HEK293 (cell line): ENCODE results near the gene TEX14.

ENCODE experiments used
- FEZF1 ChIP-seq: fragments of 450-650 bp; formaldehyde crosslinking; IDR thresholded peaks from 2 replicates; pipeline ENCODE4 v1.5.1; 2016; ENCODE audit warnings: missing biosample characterization, missing genetic modification characterization
- PRDM2 ChIP-seq: fragments of 450-650 bp; formaldehyde crosslinking; IDR thresholded peaks from 2 replicates; pipeline ENCODE4 v1.5.1; 2016; ENCODE audit warnings: missing biosample characterization, missing genetic modification characterization, borderline replicate concordance
- RBAK ChIP-seq: fragments of 450-650 bp; formaldehyde crosslinking; IDR thresholded peaks from 2 replicates; pipeline ENCODE4 v1.5.1; 2016; ENCODE audit warnings: missing biosample characterization, missing genetic modification characterization
- TRIM28 ChIP-seq: IDR thresholded peaks from 2 replicates; pipeline ENCODE4 v1.6.1; 2011; ENCODE audit warnings: low read length, control low read depth, borderline replicate concordance
- ZBTB48 ChIP-seq: fragments of 450-650 bp; formaldehyde crosslinking; IDR thresholded peaks from 2 replicates; pipeline ENCODE4 v1.5.1; 2016; ENCODE audit warnings: missing biosample characterization, missing genetic modification characterization
- ZBTB7A ChIP-seq: fragments of 450-650 bp; formaldehyde crosslinking; IDR thresholded peaks from 2 replicates; pipeline ENCODE4 v1.5.1; 2016; ENCODE audit warnings: low read depth, missing biosample characterization, missing genetic modification characterization
- ZNF2 ChIP-seq: fragments of 450-650 bp; formaldehyde crosslinking; IDR thresholded peaks from 2 replicates; pipeline ENCODE4 v1.5.1; 2016; ENCODE audit warnings: missing biosample characterization, missing genetic modification characterization
- ZNF354C ChIP-seq: fragments of 450-650 bp; formaldehyde crosslinking; IDR thresholded peaks from 2 replicates; pipeline ENCODE4 v1.5.1; 2016; ENCODE audit warnings: missing biosample characterization, missing genetic modification characterization, low read depth, borderline replicate concordance
- ZNF394 ChIP-seq: fragments of 450-650 bp; formaldehyde crosslinking; IDR thresholded peaks from 2 replicates; pipeline ENCODE4 v1.5.1; 2016; ENCODE audit warnings: missing biosample characterization, missing genetic modification characterization, mild to moderate bottlenecking, moderate library complexity, borderline replicate concordance
- ZNF433 ChIP-seq: fragments of 450-650 bp; formaldehyde crosslinking; IDR thresholded peaks from 2 replicates; pipeline ENCODE4 v1.5.1; 2016; ENCODE audit warnings: missing biosample characterization, missing genetic modification characterization, low read depth
- ZNF513 ChIP-seq: fragments of 450-650 bp; IDR thresholded peaks from 2 replicates; pipeline ENCODE4 v1.5.1; 2018; ENCODE audit warnings: missing biosample characterization, missing genetic modification characterization
- ZNF580 ChIP-seq: fragments of 450-650 bp; formaldehyde crosslinking; IDR thresholded peaks from 2 replicates; pipeline ENCODE4 v1.5.1; 2016; ENCODE audit warnings: missing biosample characterization, missing genetic modification characterization
- ZNF600 ChIP-seq: fragments of 450-650 bp; formaldehyde crosslinking; IDR thresholded peaks from 2 replicates; pipeline ENCODE4 v1.5.1; 2016; ENCODE audit warnings: missing biosample characterization, missing genetic modification characterization
- ZNF677 ChIP-seq: fragments of 450-650 bp; IDR thresholded peaks from 2 replicates; pipeline ENCODE4 v1.5.0; 2018; ENCODE audit warnings: missing biosample characterization, mild to moderate bottlenecking, missing genetic modification characterization, moderate library complexity
- ZNF692 ChIP-seq: fragments of 450-650 bp; formaldehyde crosslinking; IDR thresholded peaks from 2 replicates; pipeline ENCODE4 v1.5.1; 2016; ENCODE audit warnings: missing biosample characterization, missing genetic modification characterization
- ZSCAN23 ChIP-seq: fragments of 450-650 bp; formaldehyde crosslinking; IDR thresholded peaks from 2 replicates; pipeline ENCODE4 v1.5.1; 2016; ENCODE audit warnings: missing biosample characterization, missing genetic modification characterization
- TF ChIP-seq, protein P1 (sequence below): fragments of 450-650 bp; formaldehyde crosslinking; IDR thresholded peaks from 2 replicates; pipeline ENCODE4 v1.5.1; 2016; ENCODE audit warnings: missing biosample characterization, missing genetic modification characterization, borderline replicate concordance
- TF ChIP-seq, protein P2 (sequence below): fragments of 450-650 bp; formaldehyde crosslinking; IDR thresholded peaks from 2 replicates; pipeline ENCODE4 v1.5.1; 2016; ENCODE audit warnings: missing biosample characterization, missing genetic modification characterization
- TF ChIP-seq, protein P3 (sequence below): fragments of 450-650 bp; formaldehyde crosslinking; IDR thresholded peaks from 2 replicates; pipeline ENCODE4 v1.5.1; 2016; ENCODE audit warnings: missing biosample characterization, missing genetic modification characterization
- TF ChIP-seq, protein P4 (sequence below): fragments of 450-650 bp; formaldehyde crosslinking; IDR thresholded peaks from 2 replicates; pipeline ENCODE4 v1.5.1; 2017; ENCODE audit warnings: missing biosample characterization, missing genetic modification characterization

Gene TEX14

GRCh38 chr17:58679263-58680037, 12.4 kb downstream of the TEX14 start (continued):
- peak; percentile 85 for TF ChIP-seq ZNF692 (tag by site-specific recombination)
- TF ChIP-seq, protein P1, sequence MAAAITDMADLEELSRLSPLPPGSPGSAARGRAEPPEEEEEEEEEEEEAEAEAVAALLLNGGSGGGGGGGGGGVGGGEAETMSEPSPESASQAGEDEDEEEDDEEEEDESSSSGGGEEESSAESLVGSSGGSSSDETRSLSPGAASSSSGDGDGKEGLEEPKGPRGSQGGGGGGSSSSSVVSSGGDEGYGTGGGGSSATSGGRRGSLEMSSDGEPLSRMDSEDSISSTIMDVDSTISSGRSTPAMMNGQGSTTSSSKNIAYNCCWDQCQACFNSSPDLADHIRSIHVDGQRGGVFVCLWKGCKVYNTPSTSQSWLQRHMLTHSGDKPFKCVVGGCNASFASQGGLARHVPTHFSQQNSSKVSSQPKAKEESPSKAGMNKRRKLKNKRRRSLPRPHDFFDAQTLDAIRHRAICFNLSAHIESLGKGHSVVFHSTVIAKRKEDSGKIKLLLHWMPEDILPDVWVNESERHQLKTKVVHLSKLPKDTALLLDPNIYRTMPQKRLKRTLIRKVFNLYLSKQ: peak; percentile 79; the same call in 1 of the 2 replicates
- peak; percentile 97 for TF ChIP-seq ZNF580
- TF ChIP-seq, protein P2, sequence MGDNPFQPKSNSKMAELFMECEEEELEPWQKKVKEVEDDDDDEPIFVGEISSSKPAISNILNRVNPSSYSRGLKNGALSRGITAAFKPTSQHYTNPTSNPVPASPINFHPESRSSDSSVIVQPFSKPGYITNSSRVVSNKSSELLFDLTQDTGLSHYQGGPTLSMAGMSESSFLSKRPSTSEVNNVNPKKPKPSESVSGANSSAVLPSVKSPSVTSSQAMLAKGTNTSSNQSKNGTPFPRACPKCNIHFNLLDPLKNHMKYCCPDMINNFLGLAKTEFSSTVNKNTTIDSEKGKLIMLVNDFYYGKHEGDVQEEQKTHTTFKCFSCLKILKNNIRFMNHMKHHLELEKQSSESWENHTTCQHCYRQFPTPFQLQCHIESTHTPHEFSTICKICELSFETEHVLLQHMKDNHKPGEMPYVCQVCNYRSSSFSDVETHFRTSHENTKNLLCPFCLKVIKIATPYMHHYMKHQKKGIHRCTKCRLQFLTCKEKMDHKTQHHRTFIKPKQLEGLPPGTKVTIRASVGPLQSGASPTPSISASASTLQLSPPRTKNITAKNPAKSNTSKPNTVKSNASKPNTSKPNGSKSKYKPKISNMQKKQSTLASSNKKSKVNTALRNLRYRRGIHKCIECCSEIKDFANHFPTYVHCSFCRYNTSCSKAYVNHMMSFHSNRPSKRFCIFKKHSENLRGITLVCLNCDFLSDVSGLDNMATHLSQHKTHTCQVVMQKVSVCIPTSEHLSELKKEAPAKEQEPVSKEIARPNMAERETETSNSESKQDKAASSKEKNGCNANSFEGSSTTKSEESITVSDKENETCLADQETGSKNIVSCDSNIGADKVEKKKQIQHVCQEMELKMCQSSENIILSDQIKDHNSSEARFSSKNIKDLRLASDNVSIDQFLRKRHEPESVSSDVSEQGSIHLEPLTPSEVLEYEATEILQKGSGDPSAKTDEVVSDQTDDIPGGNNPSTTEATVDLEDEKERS (tag by site-specific recombination): no peak
- TF ChIP-seq ZNF677 (tag by site-specific recombination): no peak
- peak; percentile 93 for TF ChIP-seq ZSCAN23 (tag by site-specific recombination)
- TF ChIP-seq ZNF354C (tag by site-specific recombination): no peak
- TF ChIP-seq ZNF513: 0 out of 2 replicates have a peak, but pooled peaks have one; percentile 29
- TF ChIP-seq TRIM28: peak; percentile 94
- peak; percentile 100 for TF ChIP-seq ZNF600 (tag by site-specific recombination)
- TF ChIP-seq, protein P3, sequence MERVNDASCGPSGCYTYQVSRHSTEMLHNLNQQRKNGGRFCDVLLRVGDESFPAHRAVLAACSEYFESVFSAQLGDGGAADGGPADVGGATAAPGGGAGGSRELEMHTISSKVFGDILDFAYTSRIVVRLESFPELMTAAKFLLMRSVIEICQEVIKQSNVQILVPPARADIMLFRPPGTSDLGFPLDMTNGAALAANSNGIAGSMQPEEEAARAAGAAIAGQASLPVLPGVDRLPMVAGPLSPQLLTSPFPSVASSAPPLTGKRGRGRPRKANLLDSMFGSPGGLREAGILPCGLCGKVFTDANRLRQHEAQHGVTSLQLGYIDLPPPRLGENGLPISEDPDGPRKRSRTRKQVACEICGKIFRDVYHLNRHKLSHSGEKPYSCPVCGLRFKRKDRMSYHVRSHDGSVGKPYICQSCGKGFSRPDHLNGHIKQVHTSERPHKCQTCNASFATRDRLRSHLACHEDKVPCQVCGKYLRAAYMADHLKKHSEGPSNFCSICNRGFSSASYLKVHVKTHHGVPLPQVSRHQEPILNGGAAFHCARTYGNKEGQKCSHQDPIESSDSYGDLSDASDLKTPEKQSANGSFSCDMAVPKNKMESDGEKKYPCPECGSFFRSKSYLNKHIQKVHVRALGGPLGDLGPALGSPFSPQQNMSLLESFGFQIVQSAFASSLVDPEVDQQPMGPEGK: peak; percentile 80
- 0 out of 2 replicates have a peak, but pooled peaks have one; percentile 58 for TF ChIP-seq ZBTB7A (tag by site-specific recombination)
- TF ChIP-seq ZBTB48 (tag by site-specific recombination): 0 out of 2 replicates have a peak, but pooled peaks have one; percentile 30
- peak; percentile 4; the same call in 1 of the 2 replicates for TF ChIP-seq ZNF433 (tag by site-specific recombination)
- TF ChIP-seq, protein P4, sequence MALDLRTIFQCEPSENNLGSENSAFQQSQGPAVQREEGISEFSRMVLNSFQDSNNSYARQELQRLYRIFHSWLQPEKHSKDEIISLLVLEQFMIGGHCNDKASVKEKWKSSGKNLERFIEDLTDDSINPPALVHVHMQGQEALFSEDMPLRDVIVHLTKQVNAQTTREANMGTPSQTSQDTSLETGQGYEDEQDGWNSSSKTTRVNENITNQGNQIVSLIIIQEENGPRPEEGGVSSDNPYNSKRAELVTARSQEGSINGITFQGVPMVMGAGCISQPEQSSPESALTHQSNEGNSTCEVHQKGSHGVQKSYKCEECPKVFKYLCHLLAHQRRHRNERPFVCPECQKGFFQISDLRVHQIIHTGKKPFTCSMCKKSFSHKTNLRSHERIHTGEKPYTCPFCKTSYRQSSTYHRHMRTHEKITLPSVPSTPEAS (tag by site-specific recombination): peak; percentile 48
- TF ChIP-seq ZNF394 (tag by site-specific recombination): peak; percentile 71; the same call in 1 of the 2 replicates
- no peak for TF ChIP-seq RBAK (tag by site-specific recombination)
- peak; percentile 96 for TF ChIP-seq ZNF2
- no peak for TF ChIP-seq PRDM2 (tag by site-specific recombination)
- TF ChIP-seq FEZF1 (tag by site-specific recombination): peak; percentile 93
